Liver (tissue), 9 donors: ENCODE results near the gene TSHR. TPM values are rescaled to one million over a fixed set of nuclear protein-coding genes. Genes with fewer than 3 reads are reported as not detected.

Source experiments
- DNase-seq: peaks from one replicate; pipeline ENCODE4 v3.0.0-alpha.2; 2017; ENCODE audit warnings: low spot score
- H3K27ac ChIP-seq, 2 donors: one replicate each; pipeline ENCODE4 v1.7.0; 2013; ENCODE audit warnings: inconsistent platforms in 2 of 2, low read length in 2 of 2, control low read depth in 1 of 2, low read depth in 1 of 2, mild to moderate bottlenecking in 1 of 2
- H3K27me3 ChIP-seq, 4 donors: one replicate each; pipeline versions ENCODE4 v1.6.1 to v1.7.0; 2013; ENCODE audit warnings: low read length in 3 of 4, inconsistent platforms in 1 of 4, mild to moderate bottlenecking in 1 of 4, moderate library complexity in 1 of 4; ENCODE audit not compliant: control insufficient read depth in 4 of 4, insufficient read depth in 4 of 4
- H3K36me3 ChIP-seq, 4 donors: one replicate each; pipeline versions ENCODE4 v1.6.1 to v1.7.0; 2013; ENCODE audit warnings: low read length in 3 of 4, mild to moderate bottlenecking in 3 of 4, low read depth in 1 of 4, moderate library complexity in 1 of 4; ENCODE audit not compliant: control insufficient read depth in 4 of 4, insufficient read depth in 3 of 4
- H3K4me1 ChIP-seq, 4 donors: one replicate each; pipeline versions ENCODE4 v1.6.1 to v1.7.0; 2013; ENCODE audit warnings: low read length in 3 of 4, mild to moderate bottlenecking in 3 of 4, moderate library complexity in 1 of 4; ENCODE audit not compliant: control insufficient read depth in 4 of 4, insufficient read depth in 4 of 4
- H3K4me3 ChIP-seq, 3 donors: one replicate each; pipeline versions ENCODE4 v1.6.1 to v1.7.0; 2013; ENCODE audit warnings: low read length in 3 of 3, control low read depth in 1 of 3, low read depth in 1 of 3, mild to moderate bottlenecking in 1 of 3
- H3K9ac ChIP-seq, 2 donors: one replicate each; pipeline ENCODE4 v1.7.0; 2013; ENCODE audit warnings: low read length in 2 of 2, mild to moderate bottlenecking in 2 of 2, moderate library complexity in 2 of 2, control low read depth in 1 of 2, low read depth in 1 of 2
- H3K9me3 ChIP-seq, 4 donors: one replicate each; pipeline versions ENCODE4 v1.6.1 to v1.7.0; 2013; ENCODE audit warnings: low read length in 3 of 4; ENCODE audit not compliant: control insufficient read depth in 4 of 4
- EGR1 ChIP-seq, 2 donors: IDR thresholded peaks; 2 replicates each; pipeline ENCODE4 v1.6.1; 2016 to 2018; ENCODE audit warnings: antibody characterized with exemption in 2 of 2, low read depth in 2 of 2
- FOXA1 ChIP-seq: IDR thresholded peaks from 2 replicates; pipeline ENCODE4 v1.6.1; 2016; ENCODE audit warnings: antibody characterized with exemption
- FOXA2 ChIP-seq: IDR thresholded peaks from 2 replicates; pipeline ENCODE4 v1.6.1; 2016; ENCODE audit warnings: antibody characterized with exemption
- GABPA ChIP-seq, 2 donors: IDR thresholded peaks in 1 of 2; conservative IDR thresholded peaks in 1 of 2; 2 replicates each; pipeline ENCODE4 v1.6.1; 2016; ENCODE audit warnings: antibody characterized with exemption in 2 of 2, mild to moderate bottlenecking in 1 of 2, moderate library complexity in 1 of 2
- HNF4A ChIP-seq, 2 donors: conservative IDR thresholded peaks; 2 replicates each; pipeline ENCODE4 v1.6.1; 2016; ENCODE audit warnings: antibody characterized with exemption in 2 of 2, mild to moderate bottlenecking in 2 of 2
- HNF4G ChIP-seq: IDR thresholded peaks from 2 replicates; pipeline ENCODE4 v1.6.1; 2016; ENCODE audit warnings: antibody characterized with exemption
- JUND ChIP-seq, 2 donors: IDR thresholded peaks; 2 replicates each; pipeline ENCODE4 v1.6.1; 2016; ENCODE audit warnings: antibody characterized with exemption in 2 of 2
- NR2F2 ChIP-seq: IDR thresholded peaks from 2 replicates; pipeline ENCODE4 v1.6.1; 2016; ENCODE audit warnings: antibody characterized with exemption
- RAD21 ChIP-seq, 2 donors: IDR thresholded peaks; 2 replicates each; pipeline ENCODE4 v1.6.1; 2016; ENCODE audit warnings: antibody characterized with exemption in 2 of 2, mild to moderate bottlenecking in 2 of 2
- RXRA ChIP-seq, 2 donors: IDR thresholded peaks; 2 replicates each; pipeline ENCODE4 v1.6.1; 2017 to 2018; ENCODE audit warnings: antibody characterized with exemption in 2 of 2, mild to moderate bottlenecking in 1 of 2
- SP1 ChIP-seq: IDR thresholded peaks from 2 replicates; pipeline ENCODE4 v1.6.1; 2018; ENCODE audit warnings: antibody characterized with exemption, mild to moderate bottlenecking
- TAF1 ChIP-seq: conservative IDR thresholded peaks from 2 replicates; pipeline ENCODE4 v1.6.1; 2016; ENCODE audit warnings: antibody characterized with exemption, mild to moderate bottlenecking
- YY1 ChIP-seq: IDR thresholded peaks from 2 replicates; pipeline ENCODE4 v1.6.1; 2016; ENCODE audit warnings: antibody characterized with exemption, mild to moderate bottlenecking
- ZBTB33 ChIP-seq: IDR thresholded peaks from 2 replicates; pipeline ENCODE4 v1.6.1; 2016; ENCODE audit warnings: antibody characterized with exemption
- WGBS: extraction: QIAGEN DNeasy Blood & Tissue Kit; methylation state at CpG from one replicate; pipeline ENCODE4 v1.1.7; 2013; 5-methylcytosine and 5-hydroxymethylcytosine counted together
- polyA plus RNA-seq, 2 donors: library from polyadenylated mRNA; stranded (reverse) in 1 of 2; unstranded in 1 of 2; fragments of 200-250 nt in 1 of 2; fragments of >200 nt in 1 of 2; fragmentation: Nextera tagmentation in 1 of 2; extraction: Ambion mirVana in 1 of 2; gene quantifications; one replicate each; pipeline versions ENCODE4 v1.2.1 to v1.2.3, GENCODE V29; 2013 to 2015
- total RNA-seq, 2 donors: library from RNA; depleted of rRNA; stranded (reverse); fragments of >200 nt; gene quantifications; one replicate each; pipeline ENCODE4 v1.2.3, GENCODE V29; 2014
- TF ChIP-seq, protein P1 (sequence below): IDR thresholded peaks from 2 replicates; pipeline ENCODE4 v1.6.1; 2016; ENCODE audit warnings: antibody characterized with exemption
- TF ChIP-seq, protein P2 (sequence below): IDR thresholded peaks from 2 replicates; pipeline ENCODE4 v1.6.1; 2016; ENCODE audit warnings: antibody characterized with exemption
- TF ChIP-seq, protein P3 (sequence below): fragments of 150-350 bp; IDR thresholded peaks from 2 replicates; pipeline ENCODE4 v1.5.1; 2017; ENCODE audit warnings: improper control_type of control experiment, low read depth, low read length; ENCODE audit not compliant: missing input control
- TF ChIP-seq, protein P4 (sequence below): IDR thresholded peaks from 2 replicates; pipeline ENCODE4 v1.6.1; 2016; ENCODE audit warnings: antibody characterized with exemption, mild to moderate bottlenecking
- donor health status: healthy.
- donor health status: healthy.
- donor health status: healthy.
- donor health status: healthy.
- donor health status: healthy.

TSHR gene
- total and polyA plus RNA-seq, 4 donors, result 0.08 to 3.2 TPM; not detected in 2

GRCh38 chr14:80944861-80945617 is 10.4 kb upstream of the TSHR start:
- no peaks in the 10 kb centered on the region for H3K27me3 ChIP-seq
- peaks cover 1 to 22% (median 15%) of the 10 kb centered on the region in 4 donors for H3K4me1 ChIP-seq
- H3K4me3 ChIP-seq, result no peak overlapping the region
- no peak overlapping the region for H3K27ac ChIP-seq
- no peaks in the 10 kb centered on the region for H3K9me3 ChIP-seq
- H3K36me3 ChIP-seq, result no peaks in the 10 kb centered on the region
- DNase-seq, result no peak
- no peak overlapping the region for H3K9ac ChIP-seq
- TF ChIP-seq RAD21 (IDR thresholded peaks at IDR 0.05), result no peak
- no peak for TF ChIP-seq ZBTB33
- TF ChIP-seq GABPA (IDR thresholded peaks at IDR 0.05 in 1 of 2, conservative IDR thresholded peaks at IDR 0.05 in 1 of 2), result no peak
- TF ChIP-seq, protein P1, sequence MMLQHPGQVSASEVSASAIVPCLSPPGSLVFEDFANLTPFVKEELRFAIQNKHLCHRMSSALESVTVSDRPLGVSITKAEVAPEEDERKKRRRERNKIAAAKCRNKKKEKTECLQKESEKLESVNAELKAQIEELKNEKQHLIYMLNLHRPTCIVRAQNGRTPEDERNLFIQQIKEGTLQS, result no peak
- TF ChIP-seq HNF4G, result no peak
- TF ChIP-seq, protein P2, sequence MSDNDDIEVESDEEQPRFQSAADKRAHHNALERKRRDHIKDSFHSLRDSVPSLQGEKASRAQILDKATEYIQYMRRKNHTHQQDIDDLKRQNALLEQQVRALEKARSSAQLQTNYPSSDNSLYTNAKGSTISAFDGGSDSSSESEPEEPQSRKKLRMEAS, result no peak
- no peak for TF ChIP-seq JUND (IDR thresholded peaks at IDR 0.05)
- no peak for TF ChIP-seq HNF4A (conservative IDR thresholded peaks at IDR 0.05)
- no peak for TF ChIP-seq NR2F2
- no peak for TF ChIP-seq FOXA2
- TF ChIP-seq EGR1 (IDR thresholded peaks at IDR 0.05; ENCODE audit: low read depth in 2 of 2), result no peak
- TF ChIP-seq, protein P3, sequence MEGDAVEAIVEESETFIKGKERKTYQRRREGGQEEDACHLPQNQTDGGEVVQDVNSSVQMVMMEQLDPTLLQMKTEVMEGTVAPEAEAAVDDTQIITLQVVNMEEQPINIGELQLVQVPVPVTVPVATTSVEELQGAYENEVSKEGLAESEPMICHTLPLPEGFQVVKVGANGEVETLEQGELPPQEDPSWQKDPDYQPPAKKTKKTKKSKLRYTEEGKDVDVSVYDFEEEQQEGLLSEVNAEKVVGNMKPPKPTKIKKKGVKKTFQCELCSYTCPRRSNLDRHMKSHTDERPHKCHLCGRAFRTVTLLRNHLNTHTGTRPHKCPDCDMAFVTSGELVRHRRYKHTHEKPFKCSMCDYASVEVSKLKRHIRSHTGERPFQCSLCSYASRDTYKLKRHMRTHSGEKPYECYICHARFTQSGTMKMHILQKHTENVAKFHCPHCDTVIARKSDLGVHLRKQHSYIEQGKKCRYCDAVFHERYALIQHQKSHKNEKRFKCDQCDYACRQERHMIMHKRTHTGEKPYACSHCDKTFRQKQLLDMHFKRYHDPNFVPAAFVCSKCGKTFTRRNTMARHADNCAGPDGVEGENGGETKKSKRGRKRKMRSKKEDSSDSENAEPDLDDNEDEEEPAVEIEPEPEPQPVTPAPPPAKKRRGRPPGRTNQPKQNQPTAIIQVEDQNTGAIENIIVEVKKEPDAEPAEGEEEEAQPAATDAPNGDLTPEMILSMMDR, result no peak
- TF ChIP-seq YY1, result no peak
- TF ChIP-seq TAF1, result no peak
- no peak for TF ChIP-seq FOXA1
- no peak for TF ChIP-seq RXRA (IDR thresholded peaks at IDR 0.05)
- TF ChIP-seq, protein P4, sequence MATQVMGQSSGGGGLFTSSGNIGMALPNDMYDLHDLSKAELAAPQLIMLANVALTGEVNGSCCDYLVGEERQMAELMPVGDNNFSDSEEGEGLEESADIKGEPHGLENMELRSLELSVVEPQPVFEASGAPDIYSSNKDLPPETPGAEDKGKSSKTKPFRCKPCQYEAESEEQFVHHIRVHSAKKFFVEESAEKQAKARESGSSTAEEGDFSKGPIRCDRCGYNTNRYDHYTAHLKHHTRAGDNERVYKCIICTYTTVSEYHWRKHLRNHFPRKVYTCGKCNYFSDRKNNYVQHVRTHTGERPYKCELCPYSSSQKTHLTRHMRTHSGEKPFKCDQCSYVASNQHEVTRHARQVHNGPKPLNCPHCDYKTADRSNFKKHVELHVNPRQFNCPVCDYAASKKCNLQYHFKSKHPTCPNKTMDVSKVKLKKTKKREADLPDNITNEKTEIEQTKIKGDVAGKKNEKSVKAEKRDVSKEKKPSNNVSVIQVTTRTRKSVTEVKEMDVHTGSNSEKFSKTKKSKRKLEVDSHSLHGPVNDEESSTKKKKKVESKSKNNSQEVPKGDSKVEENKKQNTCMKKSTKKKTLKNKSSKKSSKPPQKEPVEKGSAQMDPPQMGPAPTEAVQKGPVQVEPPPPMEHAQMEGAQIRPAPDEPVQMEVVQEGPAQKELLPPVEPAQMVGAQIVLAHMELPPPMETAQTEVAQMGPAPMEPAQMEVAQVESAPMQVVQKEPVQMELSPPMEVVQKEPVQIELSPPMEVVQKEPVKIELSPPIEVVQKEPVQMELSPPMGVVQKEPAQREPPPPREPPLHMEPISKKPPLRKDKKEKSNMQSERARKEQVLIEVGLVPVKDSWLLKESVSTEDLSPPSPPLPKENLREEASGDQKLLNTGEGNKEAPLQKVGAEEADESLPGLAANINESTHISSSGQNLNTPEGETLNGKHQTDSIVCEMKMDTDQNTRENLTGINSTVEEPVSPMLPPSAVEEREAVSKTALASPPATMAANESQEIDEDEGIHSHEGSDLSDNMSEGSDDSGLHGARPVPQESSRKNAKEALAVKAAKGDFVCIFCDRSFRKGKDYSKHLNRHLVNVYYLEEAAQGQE, result no peak
- no peak for TF ChIP-seq SP1
- WGBS, result 82% methylated on average over 5 of the region's 5 CpGs
